Endothelial cell of umbilical vein (primary cell): ENCODE results near the gene CNTNAP4. TPM values are rescaled to one million over a fixed set of nuclear protein-coding genes. Genes with fewer than 3 reads are reported as not detected.

Experiments used
- BruUV-seq: library from RNA; stranded (reverse); fragments of 400-500 nt; replicated peaks from 2 replicates; lab custom pipeline; 2021; lab: Mats Ljungman, UMichigan
- CTCF ChIA-PET: fragments of 300-600, 350-600 bp; sonication (Branson Sonifier 250); formaldehyde crosslinking; loops from one replicate; lab custom pipeline; 2021; ENCODE audit warnings: antibody characterized with exemption, inconsistent platforms; lab: Charles Lee
- POLR2A ChIA-PET: fragments of 300-600, 350-600 bp; sonication (Branson Sonifier 250); formaldehyde crosslinking; loops from one replicate; lab custom pipeline; 2021; ENCODE audit warnings: antibody characterized with exemption, inconsistent platforms; lab: Charles Lee
- DNase-seq: peaks from one replicate; pipeline ENCODE4 v3.0.0-alpha.2; 2011; ENCODE audit warnings: low read depth, low spot score
- FAIRE-seq: peaks from 2 replicates; lab custom pipeline; 2011; peaks lifted over from hg19 to GRCh38; lab: Jason Lieb, UNC
- H2AFZ ChIP-seq: 2 replicates; pipeline ENCODE4 v1.6.0; 2012; ENCODE audit warnings: low read depth, low read length, control low read depth, inconsistent platforms
- H3K27ac ChIP-seq: 2 replicates; pipeline ENCODE4 v1.5.1; 2011; ENCODE audit warnings: low read depth, mild to moderate bottlenecking, control low read depth, low read length, moderate library complexity; ENCODE audit not compliant: insufficient read depth
- H3K27me3 ChIP-seq, 2 experiments: 2 replicates each; pipeline versions ENCODE4 v1.6.0 to v1.6.1; 2011; ENCODE audit warnings: low read length in 2 of 2, mixed read lengths in 1 of 2; ENCODE audit not compliant: control insufficient read depth in 2 of 2, insufficient read depth in 2 of 2
- H3K36me3 ChIP-seq, 2 experiments: 2 replicates in 1 of 2; 3 replicates in 1 of 2; pipeline ENCODE4 v1.5.1; 2011; ENCODE audit warnings: low read length in 2 of 2, mild to moderate bottlenecking in 1 of 2, moderate library complexity in 1 of 2; ENCODE audit not compliant: control insufficient read depth in 2 of 2, insufficient read depth in 2 of 2; ENCODE audit errors: extremely low read depth in 1 of 2
- H3K4me1 ChIP-seq: 3 replicates; pipeline ENCODE4 v1.5.1; 2011; ENCODE audit warnings: mild to moderate bottlenecking, low read length; ENCODE audit not compliant: control insufficient read depth, insufficient read depth; ENCODE audit errors: extremely low read depth
- H3K4me2 ChIP-seq: 2 replicates; pipeline ENCODE4 v1.6.1; 2011; ENCODE audit warnings: low read length, control low read depth, mixed read lengths; ENCODE audit not compliant: insufficient read depth
- H3K4me3 ChIP-seq, 3 experiments: fragments of 200-600 bp in 1 of 3; sonication (generic), shearing (Covaris generic) in 1 of 3; replicated peaks in 1 of 3; 2 replicates each; pipeline ENCODE4 v1.5.1; 2011 to 2016; ENCODE audit warnings: control low read depth in 3 of 3, low read length in 3 of 3, mild to moderate bottlenecking in 2 of 3, inconsistent platforms in 1 of 3, low read depth in 1 of 3, moderate library complexity in 1 of 3; ENCODE audit not compliant: insufficient read depth in 1 of 3
- H3K79me2 ChIP-seq: 2 replicates; pipeline ENCODE4 v1.6.0; 2012; ENCODE audit warnings: low read length, inconsistent platforms; ENCODE audit not compliant: control insufficient read depth, insufficient read depth
- H3K9ac ChIP-seq: replicated peaks from 2 replicates; pipeline ENCODE3; 2011; ENCODE audit warnings: low read length, control low read depth; ENCODE audit not compliant: insufficient read depth; ENCODE audit errors: extremely low read depth
- H3K9me1 ChIP-seq: replicated peaks from 3 replicates; pipeline ENCODE4 v1.6.0; 2011; ENCODE audit warnings: mild to moderate bottlenecking, low read length; ENCODE audit not compliant: control insufficient read depth, insufficient read depth; ENCODE audit errors: extremely low read depth
- H3K9me3 ChIP-seq: replicated peaks from 2 replicates; pipeline ENCODE4 v1.5.1; 2012; ENCODE audit warnings: low read length, inconsistent platforms; ENCODE audit not compliant: control insufficient read depth, insufficient read depth
- H4K20me1 ChIP-seq: replicated peaks from 2 replicates; pipeline ENCODE3; 2011; ENCODE audit warnings: mild to moderate bottlenecking, low read length; ENCODE audit not compliant: control insufficient read depth, insufficient read depth; ENCODE audit errors: extremely low read depth
- CTCF ChIP-seq, 2 donors: IDR thresholded peaks; 1 replicate in 1 of 2; 2 replicates in 1 of 2; pipeline ENCODE4 v1.5.1; 2011; ENCODE audit warnings: low read length in 2 of 2, mild to moderate bottlenecking in 2 of 2, moderate library complexity in 2 of 2, control low read depth in 1 of 2, inconsistent platforms in 1 of 2, low read depth in 1 of 2; ENCODE audit not compliant: insufficient read depth in 1 of 2; ENCODE audit errors: extremely low read depth in 1 of 2
- EZH2 ChIP-seq: IDR thresholded peaks from 2 replicates; pipeline ENCODE4 v1.6.1; 2012; ENCODE audit warnings: borderline replicate concordance, low read depth, mild to moderate bottlenecking, moderate library complexity, low read length, inconsistent platforms; ENCODE audit not compliant: severe bottlenecking
- FOS ChIP-seq: IDR thresholded peaks from 2 replicates; pipeline ENCODE4 v1.6.1; 2011; ENCODE audit warnings: mild to moderate bottlenecking, low read length, moderate library complexity, borderline replicate concordance; ENCODE audit not compliant: insufficient read depth
- GATA2 ChIP-seq: IDR thresholded peaks from 2 replicates; pipeline ENCODE4 v1.7.0; 2011; ENCODE audit warnings: low read depth, mild to moderate bottlenecking, moderate library complexity, mixed read lengths, low read length; ENCODE audit not compliant: insufficient read length, insufficient read depth
- JUN ChIP-seq: IDR thresholded peaks from 2 replicates; pipeline ENCODE4 v1.6.1; 2011; ENCODE audit warnings: borderline replicate concordance, low read depth; ENCODE audit not compliant: insufficient read length, insufficient read depth
- MAX ChIP-seq: IDR thresholded peaks from 2 replicates; pipeline ENCODE4 v1.6.1; 2011; ENCODE audit not compliant: insufficient read depth, insufficient read length
- MYC ChIP-seq: IDR thresholded peaks from one replicate; pipeline ENCODE4 v1.6.1; 2011; ENCODE audit warnings: mild to moderate bottlenecking, low read depth, low read length
- POLR2A ChIP-seq: IDR thresholded peaks from 2 replicates; pipeline ENCODE4 v1.6.1; 2012; ENCODE audit warnings: low read depth, mild to moderate bottlenecking, control low read depth, low read length
- POLR2AphosphoS5 ChIP-seq: IDR thresholded peaks from 2 replicates; pipeline ENCODE4 v1.6.1; 2012; ENCODE audit warnings: low read depth, mild to moderate bottlenecking, control low read depth, low read length, moderate library complexity; ENCODE audit not compliant: insufficient read depth
- dilution Hi-C: fragments of 300-500 bp; cut with MboI; formaldehyde crosslinking; loops from one replicate; pipeline ENCODE4 v1.15.0; 2019; ENCODE audit warnings: low sequenced_read_pairs; ENCODE audit not compliant: extremely low pct_ligation_motif_present
- intact Hi-C: fragments of 100-400 bp; cut with micrococcal nuclease; formaldehyde crosslinking; loops from one replicate; pipeline ENCODE4 v1.10.0; 2022
- polyA plus RNA-seq, 4 experiments: library from polyadenylated mRNA; depleted of rRNA in 3 of 4; stranded (reverse) in 3 of 4; unstranded in 1 of 4; fragments of >200 nt; gene quantifications; 2 replicates each; pipeline versions ENCODE4 v1.2.1 to v1.2.3, GENCODE V29; 2011 to 2012; ENCODE audit warnings: missing spikeins in 1 of 4
- total RNA-seq: library from RNA; stranded (reverse); gene quantifications from 2 replicates; pipeline ENCODE4 v1.2.3, GENCODE V29; 2021

CNTNAP4 gene
- total and polyA plus RNA-seq, 2 donors (not counting 3 experiments of a cell fraction or from before 2014, with no cell fraction given): not detected

GRCh38 chr16:76511203-76511602, 234.0 kb downstream of the CNTNAP4 start:
- POLR2A ChIA-PET: no interaction called here
- H4K20me1 ChIP-seq: no peaks in the 10 kb centered on the region
- FAIRE-seq: no peak
- BruUV-seq: no TSS peak
- no peaks in the 10 kb centered on the region for H3K4me1 ChIP-seq
- intact Hi-C loops (no loop called here), dilution Hi-C loops (no loop called here)
- DNase-seq: no peak
- no peaks in the 10 kb centered on the region for H3K27me3 ChIP-seq
- no peaks in the 10 kb centered on the region for H3K9me3 ChIP-seq
- no peak overlapping the region for H3K4me3 ChIP-seq
- H2AFZ ChIP-seq: no peak overlapping the region
- TF ChIP-seq GATA2: no peak
- no peak for TF ChIP-seq JUN
- no peak for TF ChIP-seq EZH2
- TF ChIP-seq POLR2A: no peak
- no peak for TF ChIP-seq FOS
- no peak overlapping the region for H3K4me2 ChIP-seq
- H3K9me1 ChIP-seq: no peaks in the 10 kb centered on the region
- H3K79me2 ChIP-seq: no peaks in the 10 kb centered on the region
- H3K36me3 ChIP-seq: no peaks in the 10 kb centered on the region
- no peak overlapping the region for H3K9ac ChIP-seq
- CTCF ChIA-PET: no interaction called here
- no peak overlapping the region for H3K27ac ChIP-seq

- POLR2A ChIA-PET: no interaction called here
- Histone ChIP-seq H4K20me1 (no peaks in the 10 kb centered on the region), H3K9me1 (no peaks in the 10 kb centered on the region), H3K79me2 (no peaks in the 10 kb centered on the region), H3K4me1 (no peaks in the 10 kb centered on the region), H3K36me3 (no peaks in the 10 kb centered on the region), H2AFZ (no peak overlapping the region), H3K4me3 (no peak overlapping the region), H3K27me3 (no peaks in the 10 kb centered on the region), H3K9ac (no peak overlapping the region), H3K9me3 (no peaks in the 10 kb centered on the region), H3K27ac (no peak overlapping the region), H3K4me2 (no peak overlapping the region)
- BruUV-seq: no TSS peak
- TF ChIP-seq JUN (no peak), FOS (no peak), POLR2A (no peak), MYC (no peak), MAX (no peak), CTCF (IDR thresholded peaks at IDR 0.05; ENCODE audit: extremely low read depth in 1 of 2, insufficient read depth in 1 of 2, low read depth in 1 of 2, low read length in 2 of 2) (no peak), POLR2AphosphoS5 (no peak), EZH2 (no peak), GATA2 (no peak)
- no peak for DNase-seq
- no peak for FAIRE-seq
- intact Hi-C loops (no loop called here), dilution Hi-C loops (no loop called here)
- CTCF ChIA-PET: no interaction called here
Observed at GRCh38 chr16:76518781-76519180, 241.6 kb downstream of the CNTNAP4 start.
